Sigmoid colon (tissue), 4 donors: ENCODE results near the gene CHN2.

Experiments
- CTCF ChIP-seq, 4 experiments: fragments of 450-650 bp in 3 of 4; fragments of 200-600 bp in 1 of 4; IDR thresholded peaks; one replicate each; pipeline ENCODE4 v1.5.1; 2016 to 2019; ENCODE audit warnings: antibody characterized with exemption in 4 of 4, mild to moderate bottlenecking in 3 of 4, moderate library complexity in 2 of 4
- EP300 ChIP-seq, 4 donors: sonication (generic); formaldehyde crosslinking; IDR thresholded peaks; one replicate each; pipeline ENCODE4 v1.6.1; 2017; ENCODE audit warnings: antibody characterized with exemption in 4 of 4
- POLR2A ChIP-seq, 2 donors: fragments of 450-650 bp; IDR thresholded peaks; one replicate each; pipeline ENCODE4 v1.6.1; 2016; ENCODE audit warnings: antibody characterized with exemption in 2 of 2, mild to moderate bottlenecking in 2 of 2, moderate library complexity in 2 of 2
- POLR2AphosphoS5 ChIP-seq, 4 donors: sonication (generic); formaldehyde crosslinking; IDR thresholded peaks; one replicate each; pipeline ENCODE4 v1.6.1; 2017; ENCODE audit warnings: antibody characterized with exemption in 4 of 4

GRCh38 chr7:29416276-29416937, 221.8 kb downstream of the CHN2 start:
- TF ChIP-seq CTCF (IDR thresholded peaks at IDR 0.05) (no peak), POLR2A (IDR thresholded peaks at IDR 0.05) (no peak), POLR2AphosphoS5 (IDR thresholded peaks at IDR 0.05) (no peak), EP300 (IDR thresholded peaks at IDR 0.05) (no peak)
